Medulla oblongata (tissue), 1 donor: ENCODE measurements around the gene TRIOBP.
"Not testable (repeated sequence)": the region's sequence is repeated elsewhere in the genome, so short reads cannot be mapped to it uniquely, and the experiment has no call there.

Source experiments
- DNase-seq: peaks from one replicate; pipeline ENCODE4 v3.0.0-alpha.2; 2015; ENCODE audit errors: extremely low spot score

The TRIOBP gene

DNA sequence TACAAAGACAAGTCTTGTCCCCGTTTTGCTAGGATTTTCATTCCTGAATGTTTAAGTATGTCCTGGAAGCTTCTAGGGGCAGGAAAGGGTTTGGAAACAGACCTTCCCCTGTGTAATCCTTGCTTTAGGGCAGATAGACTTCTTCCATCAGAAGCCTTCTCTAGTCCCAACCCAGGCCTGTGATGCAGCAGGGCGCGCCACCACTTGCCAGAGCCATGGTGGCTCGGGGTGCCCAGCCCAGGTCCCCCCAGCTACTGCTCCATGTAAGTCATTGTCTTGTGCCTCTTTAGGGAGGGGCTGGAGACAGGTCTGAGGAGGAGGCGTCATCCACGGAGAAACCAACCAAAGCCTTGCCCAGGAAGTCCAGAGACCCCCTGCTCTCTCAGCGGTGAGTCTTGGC is 6.4 kb upstream of the TRIOBP start:
- no peak for DNase-seq

- no peak for DNase-seq
Measured at GRCh38 chr22:37690901-37691504, 5.8 kb upstream of the TRIOBP start.

DNA sequence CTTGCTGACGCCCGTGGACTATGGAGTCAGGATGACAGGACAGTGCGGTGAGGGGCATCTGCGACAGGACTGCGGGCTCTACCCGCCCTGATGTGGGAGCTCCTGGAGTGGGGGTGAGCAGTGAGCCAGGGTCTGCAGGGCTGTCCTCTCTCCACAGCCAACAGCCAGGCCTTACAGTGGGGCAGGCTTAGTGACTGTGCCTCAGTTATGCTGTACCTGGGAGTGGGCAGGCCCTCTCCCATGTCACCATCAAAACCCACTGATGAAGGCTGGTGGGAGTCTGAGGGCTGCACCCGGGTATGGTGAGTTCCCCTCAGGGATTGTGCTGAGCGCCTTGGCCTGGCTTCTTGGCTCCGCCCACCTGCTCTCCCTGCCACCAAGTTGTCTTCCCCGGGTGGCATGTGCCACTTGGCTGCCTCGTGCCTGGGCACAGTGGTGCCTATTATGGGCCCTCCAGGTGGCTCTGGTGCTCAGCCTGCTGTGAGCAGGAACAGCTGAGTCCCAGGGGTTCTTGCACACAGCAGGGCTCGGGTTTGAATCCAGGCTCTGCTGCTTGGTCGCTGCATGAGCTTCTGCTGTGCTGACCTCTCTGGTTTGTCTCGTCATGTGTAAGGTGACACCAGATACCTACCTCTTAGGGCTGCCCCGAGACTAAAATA is 4.1 kb upstream of the TRIOBP start:
- no peak for DNase-seq

DNA sequence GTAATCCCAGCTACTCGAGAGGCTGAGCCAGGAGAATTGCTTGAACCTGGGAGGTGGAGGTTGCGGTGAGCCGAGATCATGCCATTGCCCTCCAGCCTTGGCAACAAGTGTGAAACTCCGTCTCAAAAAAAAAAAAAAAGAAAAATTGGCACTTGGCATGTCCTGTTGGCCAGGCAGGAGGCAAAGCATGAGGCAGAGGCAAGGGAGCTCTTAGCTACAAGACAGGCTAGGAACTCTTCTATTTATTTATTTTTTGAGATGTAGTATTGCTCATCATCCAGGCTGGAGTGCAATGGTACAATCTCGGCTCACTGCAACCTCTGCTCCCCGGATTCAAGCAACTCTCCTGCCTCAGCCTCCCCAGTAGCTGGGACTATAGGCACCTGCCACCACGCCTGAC is 2.7 kb upstream of the TRIOBP start:
- DNase-seq, result not testable (repeated sequence)

GRCh38 chr22:37696260-37696656 is 590 bp upstream of the TRIOBP start:
- DNase-seq, result not testable (repeated sequence)

- no peak for DNase-seq
Measured at GRCh38 chr22:37697538-37697835, 639 bp downstream of the TRIOBP start.

GRCh38 chr22:37701141-37701786 is 4.4 kb downstream of the TRIOBP start:
- DNase-seq, result peak; percentile 75

DNA sequence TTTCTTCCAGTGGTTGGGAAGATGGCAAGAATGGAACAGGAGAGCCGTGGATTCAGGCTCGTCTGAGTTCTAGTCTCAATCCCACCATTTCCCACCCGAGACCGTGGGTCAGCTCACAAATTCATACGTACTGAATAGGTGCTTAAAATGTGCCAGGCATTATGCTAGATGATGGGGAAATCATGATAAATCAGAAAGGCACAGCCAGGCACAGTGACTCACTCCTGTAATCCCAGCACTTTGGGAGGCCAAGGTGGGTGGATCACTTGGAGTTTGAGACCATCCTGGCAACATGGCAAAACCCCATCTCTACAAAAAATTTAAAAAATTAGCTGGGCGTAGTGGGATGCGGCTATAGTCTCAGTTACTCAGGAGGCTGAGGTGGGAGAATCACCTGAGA is 7.1 kb downstream of the TRIOBP start:
- no peak for DNase-seq

DNA sequence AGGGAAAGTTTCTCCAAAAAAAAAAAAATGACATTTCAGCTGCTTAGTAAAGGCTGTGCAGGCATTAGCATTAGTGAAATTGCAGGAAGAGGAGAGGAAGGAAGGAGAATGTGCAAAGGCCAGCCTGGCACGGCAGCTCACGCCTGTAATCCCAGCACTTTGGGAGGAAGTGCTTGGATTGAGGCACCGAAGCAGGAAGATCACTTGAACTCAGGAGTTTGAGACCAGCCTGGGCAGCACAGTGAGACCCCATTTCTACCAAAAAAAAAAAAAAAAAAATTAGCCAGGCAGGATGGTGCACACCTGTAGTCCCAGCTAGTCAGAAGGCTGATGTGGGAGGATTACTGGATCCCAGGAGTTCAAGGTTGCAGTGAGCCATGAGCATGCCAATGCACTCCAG is 7.8 kb downstream of the TRIOBP start:
- DNase-seq, result no peak

DNA sequence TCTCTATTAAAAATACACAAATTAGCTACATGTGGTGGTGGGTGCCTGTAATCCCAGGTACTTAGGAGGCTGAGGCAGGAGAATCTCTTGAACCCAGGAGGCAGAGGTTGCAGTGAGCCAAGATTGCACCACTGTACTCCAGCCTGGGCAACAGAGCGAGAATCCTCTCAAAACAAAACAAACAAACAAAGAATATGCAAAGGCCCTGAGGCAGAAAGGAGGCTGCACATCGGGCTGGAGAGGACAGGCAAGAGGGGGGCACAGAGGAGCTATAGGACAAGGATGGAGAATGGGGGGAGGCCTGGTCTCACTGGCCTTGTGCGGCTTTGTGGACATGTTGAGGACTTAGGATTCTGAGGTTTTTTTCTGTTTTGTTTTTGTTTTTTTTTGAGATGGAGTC is 8.4 kb downstream of the TRIOBP start:
- no peak for DNase-seq

DNA sequence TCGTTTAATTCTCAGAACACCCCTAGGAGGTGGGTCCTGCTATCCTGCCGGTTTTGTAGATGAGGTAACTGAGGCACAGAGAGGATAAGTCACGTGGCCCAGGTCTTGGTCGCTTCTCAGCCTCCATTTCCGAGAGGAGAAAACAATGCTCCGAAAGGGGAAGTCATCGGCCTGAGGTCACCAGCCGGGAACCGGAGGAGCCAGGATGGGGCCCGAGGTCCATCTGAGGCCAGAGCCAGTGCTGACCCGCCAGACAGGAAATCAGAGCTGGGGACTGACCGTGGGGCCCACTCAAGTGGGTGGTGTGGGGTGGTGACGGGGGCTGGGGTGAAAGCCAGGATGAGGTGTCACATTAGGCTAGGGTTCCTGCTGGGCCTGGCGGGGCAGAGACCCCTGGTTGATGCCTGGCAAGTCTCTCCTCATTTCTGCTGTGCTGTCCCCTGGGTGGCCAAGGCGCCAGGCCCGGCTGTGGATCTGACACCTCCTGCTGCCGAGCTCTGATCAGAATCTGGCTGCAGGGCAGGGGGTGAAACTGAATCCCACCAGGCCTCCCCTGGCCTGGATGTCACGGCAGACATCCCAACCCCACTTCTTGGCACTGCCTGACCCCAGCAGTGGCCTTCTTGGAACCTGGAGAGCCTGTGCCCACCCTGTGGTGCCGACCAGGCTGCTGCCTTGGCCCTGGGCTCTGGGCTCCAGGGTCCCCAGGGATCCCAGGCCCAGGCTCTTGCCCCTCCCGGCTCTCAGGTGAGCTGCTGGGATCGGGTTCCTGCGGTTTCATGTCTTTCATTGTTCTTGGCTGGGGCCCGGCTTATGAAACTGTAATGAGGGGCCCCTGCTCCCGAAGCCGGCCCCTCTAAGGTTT is 12.0 kb downstream of the TRIOBP start:
- peak; percentile 40 for DNase-seq

- DNase-seq, result no peak
Measured at GRCh38 chr22:37709445-37709765, 12.6 kb downstream of the TRIOBP start.

- DNase-seq, result no peak
Measured at GRCh38 chr22:37710675-37711074, 13.8 kb downstream of the TRIOBP start.

DNA sequence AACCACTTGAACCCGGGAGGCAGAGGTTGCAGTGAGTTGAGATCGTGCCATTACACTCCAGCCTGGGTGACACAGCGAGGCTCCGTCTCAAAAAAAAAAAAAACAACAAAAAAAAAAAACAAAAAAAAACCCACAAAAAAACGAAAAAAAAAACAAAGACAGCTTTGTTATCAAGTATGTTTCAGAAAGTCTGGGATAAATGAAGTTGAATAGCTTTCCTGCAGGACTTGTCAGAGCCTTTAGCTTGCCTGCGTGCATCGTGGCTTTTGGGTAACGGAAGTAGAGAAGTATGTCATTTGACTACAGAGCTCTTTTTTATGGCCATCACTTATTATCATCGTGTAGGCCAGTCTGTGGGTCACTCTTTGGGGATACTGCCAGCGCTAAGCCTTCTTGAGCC is 14.6 kb downstream of the TRIOBP start:
- no peak for DNase-seq

- no peak for DNase-seq
Measured at GRCh38 chr22:37713761-37714160, 16.9 kb downstream of the TRIOBP start.

- no peak for DNase-seq
Measured at GRCh38 chr22:37714634-37715033, 17.8 kb downstream of the TRIOBP start.

DNA sequence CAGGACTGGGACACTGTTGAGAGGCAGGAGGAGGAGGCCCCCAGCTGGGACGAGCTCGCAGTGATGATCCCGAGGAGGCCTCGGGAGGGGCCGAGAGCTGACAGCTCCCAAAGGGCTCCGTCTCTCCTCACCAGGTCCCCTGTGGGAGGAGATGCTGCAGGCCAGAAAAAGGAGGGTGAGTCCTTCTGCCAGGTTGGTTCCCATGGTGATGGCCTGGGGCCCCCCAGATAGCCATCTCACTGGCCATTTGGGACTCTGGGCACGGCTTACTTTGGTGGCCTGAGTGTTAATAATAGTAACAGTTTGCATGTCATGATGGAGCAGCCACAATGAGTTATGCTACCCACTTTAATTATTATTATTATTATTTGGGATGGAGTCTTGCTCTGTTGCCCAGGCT is 18.9 kb downstream of the TRIOBP start:
- DNase-seq, result no peak

DNA sequence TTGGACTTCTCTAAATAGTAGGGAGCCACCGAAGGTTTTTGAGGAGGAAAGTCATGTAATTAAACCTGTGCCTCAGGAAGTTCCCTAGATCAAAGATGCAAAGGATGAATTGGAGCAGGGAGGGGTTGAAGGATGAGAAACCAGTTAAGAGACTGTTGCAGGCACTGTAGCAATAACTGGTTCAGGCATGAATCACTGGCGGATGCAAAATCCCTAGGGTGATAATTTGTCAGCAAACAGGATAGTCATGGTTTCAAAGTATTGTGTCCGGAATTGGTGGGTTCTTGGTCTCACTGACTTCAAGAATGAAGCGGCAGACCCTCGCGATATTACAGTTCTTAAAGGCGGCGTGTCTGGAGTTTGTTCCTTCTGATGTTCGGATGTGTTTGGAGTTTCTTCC is 19.9 kb downstream of the TRIOBP start:
- no peak for DNase-seq

- not testable (repeated sequence) for DNase-seq
Measured at GRCh38 chr22:37717235-37717634, 20.4 kb downstream of the TRIOBP start.

- not testable (repeated sequence) for DNase-seq
Measured at GRCh38 chr22:37717746-37718305, 21.0 kb downstream of the TRIOBP start.

DNA sequence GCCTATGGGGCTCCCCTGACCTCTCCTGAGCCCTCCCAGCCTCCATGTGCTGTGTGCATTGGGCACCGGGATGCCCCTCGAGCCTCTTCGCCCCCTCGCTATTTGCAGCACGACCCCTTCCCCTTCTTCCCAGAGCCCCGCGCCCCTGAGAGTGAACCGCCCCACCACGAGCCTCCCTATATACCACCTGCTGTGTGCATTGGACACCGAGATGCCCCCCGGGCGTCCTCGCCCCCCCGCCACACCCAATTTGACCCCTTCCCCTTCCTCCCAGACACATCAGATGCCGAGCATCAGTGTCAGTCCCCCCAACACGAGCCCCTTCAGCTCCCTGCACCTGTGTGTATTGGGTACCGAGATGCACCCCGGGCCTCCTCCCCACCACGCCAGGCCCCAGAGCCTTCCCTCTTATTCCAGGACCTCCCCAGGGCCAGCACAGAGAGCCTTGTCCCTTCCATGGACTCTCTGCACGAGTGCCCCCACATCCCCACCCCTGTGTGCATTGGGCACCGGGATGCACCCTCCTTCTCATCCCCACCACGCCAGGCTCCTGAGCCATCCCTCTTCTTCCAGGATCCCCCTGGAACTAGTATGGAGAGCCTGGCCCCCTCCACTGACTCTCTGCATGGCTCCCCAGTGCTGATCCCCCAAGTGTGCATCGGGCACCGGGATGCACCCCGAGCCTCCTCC is 28.8 kb downstream of the TRIOBP start:
- DNase-seq, result no peak
